ENCODE data around the gene TMEM87B. TPM values are rescaled to one million over a fixed set of nuclear protein-coding genes. Genes with fewer than 3 reads are reported as not detected.

The TMEM87B gene
- total and polyA plus RNA-seq, 8 donors, result 4.7 to 21.7 (median 11.6) TPM

DNA sequence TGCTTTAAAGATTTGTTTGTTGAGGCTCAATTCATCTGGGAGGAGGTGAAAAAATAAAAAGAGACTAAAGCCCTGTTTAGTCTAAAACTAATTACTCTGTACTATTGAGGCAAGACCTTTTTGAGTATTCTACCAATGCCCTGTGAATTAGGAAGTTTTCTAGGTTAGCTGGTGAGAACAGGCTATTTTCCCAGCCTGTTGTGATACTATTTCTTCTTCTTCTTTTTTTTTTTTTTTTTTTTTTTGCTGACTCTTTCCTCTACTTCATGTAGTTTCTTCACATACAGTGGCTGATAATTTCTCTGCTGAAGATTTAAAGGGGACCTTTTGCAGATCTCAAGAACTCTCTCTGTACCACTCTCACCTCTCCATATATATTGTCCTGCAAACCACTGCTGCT is 8.8 kb upstream of the TMEM87B start:
- DNase-seq (no peak), FAIRE-seq (no peak), ATAC-seq (no peak)
- no peak for TF ChIP-seq CTCF (IDR thresholded peaks at IDR 0.05)
- no peak overlapping the region for H3K4me3 ChIP-seq
- no peaks in the 10 kb centered on the region for H3K36me3 ChIP-seq
- no peaks in the 10 kb centered on the region for H3K9me3 ChIP-seq
- peaks cover 7 to 13% (median 12%) of the 10 kb centered on the region in 3 donors for H3K4me1 ChIP-seq
- intact Hi-C loops (cut with DNase I), result loop anchor here in 2 of 3 donors (5.0 to 10.0 kb wide), 2 partner anchors 151 to 154 kb away; partner anchors contain the start of gene MERTK (in 1 of the 2)
- H3K27me3 ChIP-seq, result no peaks in the 10 kb centered on the region
- H3K27ac ChIP-seq, result no peak overlapping the region

DNA sequence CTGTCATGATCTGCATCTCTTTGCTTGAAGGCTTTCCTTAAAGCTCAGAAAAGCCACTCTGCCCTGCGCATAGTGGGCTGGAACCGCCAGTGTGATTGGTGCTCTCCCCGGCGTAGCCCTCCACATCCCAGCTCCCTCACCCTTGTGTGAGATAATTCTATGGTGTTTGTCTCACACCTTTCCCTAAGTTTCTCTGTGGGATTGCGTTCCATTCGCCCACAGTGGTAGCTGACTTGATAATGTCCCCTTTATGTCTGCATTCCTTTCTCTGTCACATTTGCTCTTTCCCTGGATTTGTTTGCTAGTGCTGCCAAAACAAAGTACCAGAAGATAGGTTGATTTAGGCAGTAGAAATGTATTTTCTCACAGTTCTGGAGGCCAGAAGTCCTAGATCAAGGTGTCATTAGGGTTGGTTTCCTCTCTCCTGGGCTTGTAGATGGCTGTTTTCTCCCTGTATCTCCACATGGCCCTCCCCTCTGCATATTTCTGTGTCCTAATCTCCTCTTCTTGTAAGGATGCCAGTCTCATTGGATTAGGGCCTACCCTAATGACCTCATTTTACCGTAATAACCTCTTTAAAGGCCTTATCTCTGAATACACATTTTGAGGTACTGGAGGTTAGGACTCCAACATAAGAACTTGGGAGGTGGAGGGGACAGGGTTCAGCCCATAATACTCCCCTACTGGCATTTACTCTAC is 7.4 kb upstream of the TMEM87B start:
- no peaks in the 10 kb centered on the region for H3K27me3 ChIP-seq
- DNase-seq (no peak), FAIRE-seq (no peak), ATAC-seq (peak; percentile 71 to 84 (median 76))
- intact Hi-C loops (cut with DNase I), result loop anchor here in 2 of 3 donors (5.0 to 10.0 kb wide), 2 partner anchors 153 to 155 kb away; partner anchors contain the start of gene MERTK (in 1 of the 2)
- TF ChIP-seq CTCF (IDR thresholded peaks at IDR 0.05), result no peak
- no peaks in the 10 kb centered on the region for H3K9me3 ChIP-seq
- no peak overlapping the region for H3K4me3 ChIP-seq
- 60 to 61% methylated on average over 7 of the region's 7 CpGs for WGBS, 2 donors
- H3K4me1 ChIP-seq, result peaks cover 7 to 13% (median 8%) of the 10 kb centered on the region in 3 donors
- peak overlapping the region in 2 of 4 donors; percentile 8 to 47 for H3K27ac ChIP-seq
- H3K36me3 ChIP-seq, result no peaks in the 10 kb centered on the region

DNA sequence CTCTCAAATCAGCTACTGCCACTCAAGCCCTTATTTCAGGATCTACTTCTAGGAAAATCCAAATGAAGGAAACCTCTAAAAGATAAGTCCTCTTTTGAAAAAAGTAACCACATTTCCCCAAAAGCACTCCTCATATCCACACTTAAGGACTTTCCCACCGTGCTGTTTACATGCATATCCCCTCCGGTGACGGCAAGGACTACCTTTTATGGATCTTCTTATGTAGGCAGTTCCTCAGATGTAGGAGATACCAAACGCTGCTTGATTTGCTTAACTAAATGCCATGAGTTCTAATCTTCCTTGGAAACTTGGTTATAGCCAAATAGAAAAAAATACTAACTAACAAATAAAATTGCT is 6.9 kb upstream of the TMEM87B start:
- no peak for FAIRE-seq
- H3K4me3 ChIP-seq, result no peak overlapping the region
- H3K27me3 ChIP-seq, result no peaks in the 10 kb centered on the region
- H3K27ac ChIP-seq, result peak overlapping the region in 2 of 4 donors; percentile 8 to 47
- intact Hi-C loops (cut with DNase I), result loop anchor here in 2 of 3 donors (5.0 to 10.0 kb wide), 2 partner anchors 153 to 156 kb away; partner anchors contain the start of gene MERTK (in 1 of the 2)
- 54 to 60% methylated on average over 4 of the region's 4 CpGs for WGBS, 2 donors
- ATAC-seq, result no peak
- TF ChIP-seq CTCF (IDR thresholded peaks at IDR 0.05), result no peak
- peaks cover 7 to 13% (median 8%) of the 10 kb centered on the region in 3 donors for H3K4me1 ChIP-seq
- H3K36me3 ChIP-seq, result no peaks in the 10 kb centered on the region
- H3K9me3 ChIP-seq, result no peaks in the 10 kb centered on the region
- no peak for DNase-seq

DNA sequence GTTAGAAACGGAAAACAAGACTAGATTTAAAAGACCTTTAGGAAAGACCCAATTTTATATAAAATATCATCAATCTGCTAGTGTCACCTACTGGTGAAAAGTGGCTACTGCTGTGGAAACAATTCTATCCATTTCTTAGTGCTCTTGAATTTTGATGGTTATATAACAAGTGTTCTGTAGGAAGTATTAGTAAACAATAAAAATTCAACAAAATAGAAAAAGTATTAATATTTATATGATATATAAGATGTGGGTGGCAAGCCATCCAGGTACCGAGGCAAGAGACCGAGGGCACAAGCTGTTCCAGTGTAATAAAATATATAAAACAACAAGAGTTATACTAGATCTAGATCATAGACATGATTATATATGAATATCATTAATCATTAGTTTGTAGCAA is 6.2 kb upstream of the TMEM87B start:
- no peak overlapping the region for H3K27ac ChIP-seq
- TF ChIP-seq CTCF (IDR thresholded peaks at IDR 0.05), result peak; percentile 48 to 82 (median 74)
- intact Hi-C loops (cut with DNase I), result loop anchor here in 2 of 3 donors (5.0 to 10.0 kb wide), 2 partner anchors 154 to 157 kb away; partner anchors contain the start of gene MERTK (in 1 of the 2)
- FAIRE-seq, result peak; percentile 96
- no peaks in the 10 kb centered on the region for H3K27me3 ChIP-seq
- peaks cover 13 to 19% (median 13%) of the 10 kb centered on the region in 3 donors for H3K4me1 ChIP-seq
- H3K4me3 ChIP-seq, result no peak overlapping the region
- peak in 2 of 6 donors; percentile 42 to 48 for DNase-seq
- ATAC-seq, result peak; percentile 81 to 95 (median 91)
- WGBS, 2 donors, result 12 to 14% methylated on average over 3 of the region's 3 CpGs
- H3K36me3 ChIP-seq, result no peaks in the 10 kb centered on the region
- H3K9me3 ChIP-seq, result no peaks in the 10 kb centered on the region

- H3K4me3 ChIP-seq, result no peak overlapping the region
- no peaks in the 10 kb centered on the region for H3K36me3 ChIP-seq
- no peak for TF ChIP-seq CTCF (IDR thresholded peaks at IDR 0.05)
- no peaks in the 10 kb centered on the region for H3K9me3 ChIP-seq
- H3K27me3 ChIP-seq, result no peaks in the 10 kb centered on the region
- FAIRE-seq (no peak), ATAC-seq (no peak), DNase-seq (no peak)
- WGBS, 2 donors, result 87 to 92% methylated on average over 1 of the region's 1 CpG
- H3K27ac ChIP-seq, result no peak overlapping the region
- intact Hi-C loops (cut with DNase I), result loop anchor here in 1 of 3 donors (5.0 kb wide), 1 partner anchor 153 kb away; the partner anchor contains the start of gene MERTK
- peaks cover 13 to 20% (median 13%) of the 10 kb centered on the region in 3 donors for H3K4me1 ChIP-seq
These were observed 4.8 kb upstream of the TMEM87B start for GRCh38 chr2:112050316-112050715.

All from pancreas (tissue), 10 donors.